ENCODE measurements around the gene CDK17.

Gene CDK17

GRCh38 chr12:96311191-96311590 is 89.0 kb downstream of the CDK17 start:
- no peak for FAIRE-seq

DNA sequence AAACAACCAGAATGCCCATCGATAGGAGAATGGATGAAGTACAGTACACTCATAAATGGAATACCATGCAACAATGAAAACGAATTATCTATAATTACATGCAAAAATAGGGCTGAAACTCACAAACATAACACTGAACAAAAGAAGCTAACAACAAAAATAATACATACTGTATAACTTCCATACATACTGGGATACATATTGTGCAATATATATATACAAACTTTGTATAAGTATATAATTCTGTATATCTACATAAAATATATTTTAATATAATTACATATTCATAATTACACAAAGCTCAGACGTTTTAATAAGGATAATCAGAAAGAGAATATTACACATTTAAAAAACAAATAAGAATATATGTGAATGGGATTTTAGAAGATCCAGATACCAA is 90.2 kb downstream of the CDK17 start:
- no peak for FAIRE-seq

DNA sequence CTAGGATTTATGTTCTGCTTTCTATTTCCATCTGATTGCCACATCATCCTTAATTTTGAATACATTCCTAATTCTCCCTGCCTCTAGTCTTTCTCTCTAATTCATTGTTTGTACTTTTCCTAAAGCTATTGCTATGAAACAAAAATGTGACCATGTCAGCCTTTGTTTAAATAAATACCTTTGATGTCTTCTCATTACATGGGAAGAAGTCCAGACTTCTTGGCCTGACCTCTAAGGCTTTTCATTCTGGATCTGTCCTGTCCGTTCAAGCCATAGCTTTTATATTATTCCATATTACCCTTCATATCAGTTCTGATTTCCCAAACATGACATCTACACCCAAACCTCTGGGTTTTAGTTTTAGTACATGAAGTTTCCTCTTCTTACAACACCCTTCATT is 91.4 kb downstream of the CDK17 start:
- no peak for FAIRE-seq

GRCh38 chr12:96305665-96306064 is 94.6 kb downstream of the CDK17 start:
- FAIRE-seq: no peak

- no peak for FAIRE-seq
Measured at GRCh38 chr12:96303653-96304052, 96.6 kb downstream of the CDK17 start.

GRCh38 chr12:96302687-96303310 is 97.4 kb downstream of the CDK17 start:
- FAIRE-seq: peak; percentile 85

DNA sequence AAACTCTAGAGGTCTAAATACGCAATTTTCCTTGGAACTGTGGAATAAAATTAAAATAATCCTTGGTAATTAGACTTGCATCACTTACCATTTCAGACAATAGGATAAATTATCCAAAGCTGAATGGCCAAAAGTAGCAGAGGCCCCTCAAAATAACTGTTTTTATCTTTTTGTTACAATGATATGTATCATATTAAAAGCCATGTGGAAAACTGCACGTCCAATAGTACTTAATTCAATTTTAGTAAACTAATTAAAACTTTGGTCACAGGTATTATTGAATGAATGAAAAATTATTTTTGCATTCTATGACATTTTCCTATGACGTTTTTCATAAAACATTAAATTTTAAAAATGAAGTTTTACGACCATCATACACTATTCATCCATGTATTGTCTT is 98.5 kb downstream of the CDK17 start:
- FAIRE-seq: no peak

DNA sequence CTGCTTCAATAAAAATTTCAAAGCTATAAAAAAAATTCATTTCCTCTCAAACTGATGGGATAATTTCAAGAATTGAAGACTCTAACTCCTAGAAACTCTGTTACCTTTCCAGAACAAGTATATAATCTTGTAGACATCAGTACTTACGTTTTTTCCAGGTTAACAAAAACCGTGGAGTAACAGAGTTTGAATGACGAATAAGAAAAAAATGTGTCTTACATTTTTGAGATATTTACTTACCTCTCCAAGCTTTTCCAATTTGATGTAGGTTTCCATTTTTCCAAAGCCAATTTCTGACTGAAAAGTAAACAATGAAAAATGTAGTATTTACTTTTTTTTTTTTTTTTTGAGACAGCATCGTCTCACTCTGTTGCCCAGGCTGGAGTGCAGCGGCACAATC is 100.2 kb downstream of the CDK17 start:
- FAIRE-seq: no peak

- FAIRE-seq: no peak
Measured at GRCh38 chr12:96297504-96297903, 102.7 kb downstream of the CDK17 start.

- no peak for FAIRE-seq
Measured at GRCh38 chr12:96295532-96296160, 104.6 kb downstream of the CDK17 start.

DNA sequence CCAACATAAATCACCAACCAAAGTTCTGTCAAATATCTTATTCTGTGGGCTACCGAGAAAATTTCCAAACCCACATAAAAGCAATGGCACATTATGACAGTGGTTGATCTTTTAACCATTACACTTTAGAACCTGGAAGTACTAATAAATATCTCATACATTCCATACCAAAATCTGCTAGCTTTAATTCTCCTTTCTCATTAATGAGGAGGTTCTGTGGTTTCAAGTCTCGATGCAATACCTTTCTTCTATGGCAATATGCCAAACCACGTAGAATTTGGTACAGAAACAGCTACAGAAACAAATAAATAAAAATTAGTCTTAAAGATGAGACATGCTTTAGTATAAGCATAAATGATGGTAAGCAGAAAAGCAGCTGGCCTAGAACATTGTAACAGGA is 105.4 kb downstream of the CDK17 start:
- FAIRE-seq: no peak

- FAIRE-seq: no peak
Measured at GRCh38 chr12:96293093-96293492, 107.1 kb downstream of the CDK17 start.

DNA sequence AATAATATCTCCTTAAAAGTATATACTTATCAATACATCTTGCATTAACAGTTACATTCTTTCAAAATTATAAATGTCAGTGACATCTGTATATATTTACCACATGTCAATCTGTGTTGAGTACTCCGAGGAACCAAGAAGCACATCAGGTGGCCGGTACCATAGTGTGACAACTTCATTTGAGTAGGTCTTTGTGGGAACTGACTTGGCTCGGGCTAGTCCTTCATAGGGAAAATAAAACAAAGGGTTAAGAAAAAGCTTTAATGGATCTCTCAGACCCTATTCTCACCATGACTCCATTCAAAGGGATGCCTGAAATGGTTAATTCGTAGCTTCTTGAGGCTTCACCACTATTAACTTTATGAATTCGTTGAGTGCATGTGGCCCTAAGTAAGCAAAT is 111.2 kb downstream of the CDK17 start:
- no peak for FAIRE-seq

DNA sequence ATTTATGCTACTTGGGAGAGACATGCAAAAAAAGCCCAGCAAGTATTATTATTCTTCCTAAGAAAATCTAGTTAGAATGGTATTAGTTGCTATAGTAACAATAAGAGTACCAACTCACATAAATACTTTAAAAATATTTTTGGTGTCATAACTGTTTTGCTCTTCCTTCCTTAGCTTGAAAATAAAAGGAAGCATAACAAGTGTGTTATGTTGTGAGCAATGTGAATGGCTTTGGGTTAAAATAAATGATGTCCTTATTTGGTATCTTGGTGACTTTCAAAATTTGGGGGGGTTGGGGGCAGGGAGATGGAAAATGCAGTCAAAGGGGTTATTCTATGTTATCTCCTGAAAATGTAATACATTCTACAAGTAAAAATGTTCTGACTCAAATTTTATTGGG is 115.1 kb downstream of the CDK17 start:
- no peak for FAIRE-seq

GRCh38 chr12:96274331-96274730 is 125.9 kb downstream of the CDK17 start:
- no peak for FAIRE-seq

DNA sequence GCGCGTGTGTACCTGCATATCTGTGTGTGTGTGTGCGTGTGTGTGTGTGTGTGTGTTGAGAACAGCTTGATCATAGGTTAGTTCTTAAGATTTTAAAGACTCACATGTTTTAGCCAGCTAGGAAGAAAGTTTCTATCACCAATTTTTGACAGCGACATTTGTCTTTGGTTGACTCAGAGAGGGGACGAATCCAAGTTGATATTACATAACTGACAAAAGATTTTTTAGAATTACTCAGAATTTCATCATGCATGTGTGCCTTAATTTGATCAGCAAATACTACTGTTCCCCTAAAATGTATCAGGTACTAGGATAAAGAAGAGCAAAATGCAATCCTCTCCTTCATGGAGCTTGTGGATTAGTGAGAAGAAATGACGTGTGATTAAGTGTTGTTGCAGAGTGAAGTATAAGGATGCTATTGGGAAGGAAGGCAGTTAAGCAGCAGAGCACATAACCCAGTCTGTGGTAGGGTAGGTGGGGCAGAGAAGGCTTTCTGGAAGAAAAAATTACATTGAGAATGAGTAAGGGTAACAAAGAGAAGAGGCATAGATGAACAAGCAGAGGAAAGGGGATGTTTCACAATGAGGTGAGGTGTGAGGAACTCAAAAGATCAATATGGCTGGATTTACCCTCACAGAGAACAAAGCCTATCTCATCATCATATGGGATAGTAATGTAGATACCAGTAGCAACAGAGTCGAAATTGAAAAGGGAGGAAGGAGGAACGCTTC is 128.6 kb downstream of the CDK17 start:
- no peak for FAIRE-seq

- peak; percentile 33 for FAIRE-seq
Measured at GRCh38 chr12:96266238-96266637, 134.0 kb downstream of the CDK17 start.

- peak; percentile 55 for FAIRE-seq
Measured at GRCh38 chr12:96265836-96266235, 134.4 kb downstream of the CDK17 start.

GRCh38 chr12:96265400-96265799 is 134.8 kb downstream of the CDK17 start:
- no peak for FAIRE-seq

- FAIRE-seq: no peak
Measured at GRCh38 chr12:96263449-96263902, 136.8 kb downstream of the CDK17 start.

- no peak for FAIRE-seq
Measured at GRCh38 chr12:96261557-96261956, 138.7 kb downstream of the CDK17 start.

GRCh38 chr12:96260644-96261043 is 139.6 kb downstream of the CDK17 start:
- FAIRE-seq: no peak

- FAIRE-seq: no peak
Measured at GRCh38 chr12:96260231-96260630, 140.0 kb downstream of the CDK17 start.
